ENCODE measurements around the gene LIPK. TPM values are rescaled to one million over a fixed set of nuclear protein-coding genes. Genes with fewer than 3 reads are reported as not detected.

LIPK gene
- total and polyA plus RNA-seq, 9 of the 15 experiments (the other 6 are each of a cell fraction or from before 2014, with no cell fraction given), result not detected

DNA sequence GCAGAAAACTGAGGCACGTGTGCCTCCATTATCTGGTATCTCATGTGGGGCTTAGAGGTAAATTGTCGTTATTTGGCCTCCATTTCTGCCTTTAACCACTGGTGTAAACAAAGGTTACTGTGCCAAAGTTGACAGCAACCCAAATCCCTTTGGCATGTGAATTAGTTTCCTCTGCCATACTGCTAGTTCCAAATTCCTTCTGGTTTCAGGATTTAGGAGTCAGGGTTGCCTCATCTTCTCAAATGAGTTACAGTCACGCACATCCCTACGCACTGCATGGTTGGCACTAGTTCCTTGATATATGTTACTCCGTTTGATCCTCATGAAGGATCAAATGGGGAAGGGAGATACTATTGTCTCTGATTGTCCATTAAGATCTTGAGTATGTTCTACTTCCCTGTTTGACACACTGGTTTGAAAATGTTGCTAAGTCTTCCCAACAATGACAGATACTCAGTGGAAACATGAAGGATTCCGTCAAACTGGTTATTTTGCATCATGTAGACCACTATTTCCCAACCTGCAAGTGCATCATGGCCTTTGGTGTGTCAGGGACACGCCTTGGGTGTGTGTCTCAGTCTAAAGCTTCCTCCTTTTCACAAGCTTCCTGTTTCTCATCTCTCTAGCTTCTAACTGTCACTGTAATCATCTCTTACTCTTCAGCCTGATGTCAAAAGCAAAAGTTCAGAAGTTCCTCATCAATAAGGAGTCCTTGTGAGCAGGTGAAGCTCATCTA lies 53.5 kb downstream of the LIPK start, which contains the start of gene LIPN (continued):
- TF ChIP-seq NFYB (IDR thresholded peaks at IDR 0.05; ENCODE audit: extremely low read depth, insufficient read length) (no peak), CTCFL (IDR thresholded peaks at IDR 0.05; ENCODE audit: borderline replicate concordance, insufficient read depth, low read depth, low read length, poor library complexity, severe bottlenecking) (no peak)

- Histone ChIP-seq H3K4me3 (no peak overlapping the region), H3K4me1 (replicated peaks in 1 of 2; ENCODE audit: control insufficient read depth in 2 of 2, insufficient read depth in 2 of 2, low read length in 2 of 2) (no peaks in the 10 kb centered on the region), H2AFZ (ENCODE audit: low read depth, low read length) (no peak overlapping the region), H3K9ac (ENCODE audit: insufficient read depth in 1 of 2, low read depth in 2 of 2, low read length in 2 of 2) (no peak overlapping the region), H3K27me3 (ENCODE audit: control insufficient read depth in 2 of 2, insufficient read depth in 2 of 2, low read length in 2 of 2) (no peaks in the 10 kb centered on the region), H3K36me3 (ENCODE audit: control insufficient read depth, insufficient read depth, low read length) (no peaks in the 10 kb centered on the region), H4K20me1 (replicated peaks; ENCODE audit: control insufficient read depth, insufficient read depth, low read length) (no peaks in the 10 kb centered on the region), H3K79me2 (ENCODE audit: control insufficient read depth, insufficient read depth, low read length) (no peaks in the 10 kb centered on the region), H3K27ac (ENCODE audit: extremely low read depth, low read depth, low read length) (no peak overlapping the region), H3K9me3 (replicated peaks; ENCODE audit: control insufficient read depth, insufficient read depth, low read depth, low read length) (no peaks in the 10 kb centered on the region), H3K9me1 (ENCODE audit: control insufficient read depth, insufficient read depth, low read length) (no peaks in the 10 kb centered on the region), H3K4me2 (ENCODE audit: insufficient read depth, low read length) (no peak overlapping the region)
- ATAC-seq (no peak), FAIRE-seq (no peak), DNase-seq (ENCODE audit: extremely low read depth in 1 of 4, low spot score in 3 of 4) (no peak)
- intact Hi-C loops (cut with micrococcal nuclease), result no loop called here
- ChIA-PET CTCF (ENCODE audit: low intra/inter-chr PET ratio) (no interaction called here), POLR2A (no interaction called here)
- BruUV-seq (replicated peaks), result no TSS peak
- in situ Hi-C loops (cut with MboI), result no loop called here
- 0% methylated on average over 1 of the region's 1 CpG for WGBS (ENCODE audit: insufficient coverage, low coverage, missing lambda C conversion rate)
- TF ChIP-seq ELF1 (tag; IDR thresholded peaks at IDR 0.05), result no peak
- TF ChIP-seq MTF1 (CRISPR knock-in tag; IDR thresholded peaks at IDR 0.05; ENCODE audit: borderline replicate concordance), result no peak
- no peak for TF ChIP-seq SMAD1 (IDR thresholded peaks at IDR 0.05; ENCODE audit: low read depth, low read length, partially characterized antibody)
- no peak for TF ChIP-seq FOXK2 (conservative IDR thresholded peaks at IDR 0.05 in 1 of 2, IDR thresholded peaks at IDR 0.05 in 1 of 2; ENCODE audit: low read depth in 2 of 2)
- TF ChIP-seq ZNF134 (CRISPR knock-in tag; conservative IDR thresholded peaks at IDR 0.05), result no peak
- TF ChIP-seq ARID1B (IDR thresholded peaks at IDR 0.05), result no peak
- TF ChIP-seq PURB (CRISPR knock-in tag; IDR thresholded peaks at IDR 0.05; ENCODE audit: low read depth), result no peak
- no peak for TF ChIP-seq ASH1L (IDR thresholded peaks at IDR 0.05; ENCODE audit: borderline replicate concordance, low read depth, partially characterized antibody)
- TF ChIP-seq GATAD2B (IDR thresholded peaks at IDR 0.05; ENCODE audit: borderline replicate concordance), result no peak
- no peak for TF ChIP-seq ZNF764 (CRISPR knock-in tag; IDR thresholded peaks at IDR 0.05; ENCODE audit: low read depth)
- TF ChIP-seq TFAM (CRISPR knock-in tag; conservative IDR thresholded peaks at IDR 0.05), result no peak
- no peak for TF ChIP-seq ZNF778 (CRISPR knock-in tag; IDR thresholded peaks at IDR 0.05)
- no peak for TF ChIP-seq RUNX1 (IDR thresholded peaks at IDR 0.05; ENCODE audit: low read depth)
- TF ChIP-seq ZNF3 (CRISPR knock-in tag; IDR thresholded peaks at IDR 0.05), result no peak
- no peak for TF ChIP-seq FOXA1 (IDR thresholded peaks at IDR 0.05; ENCODE audit: borderline replicate concordance)
- TF ChIP-seq PHF8 (IDR thresholded peaks at IDR 0.05; ENCODE audit: borderline replicate concordance, low read length), result no peak
- TF ChIP-seq GATA2 (CRISPR knock-in tag; IDR thresholded peaks at IDR 0.05), result no peak
- no peak for TF ChIP-seq ZNF77 (CRISPR knock-in tag; IDR thresholded peaks at IDR 0.05)
- TF ChIP-seq ZNF511 (CRISPR knock-in tag; IDR thresholded peaks at IDR 0.05), result no peak
Observed at GRCh38 chr10:88762906-88763305, 56.9 kb downstream of the LIPK start.

Data from K562 (cell line).